WTC11 (cell line): ENCODE measurements around the gene ZNF516. TPM values are rescaled to one million over a fixed set of nuclear protein-coding genes. Genes with fewer than 3 reads are reported as not detected.

Experiments
- ATAC-seq: fragments of 200-7000 bp; cut with Tn5 transposase; 2 replicates; pipeline ENCODE4 v1.10.0; 2021; ENCODE audit warnings: mild to moderate bottlenecking, moderate library complexity
- CTCF ChIA-PET: fragments of 300-600 bp; sonication (Branson Sonifier 250); formaldehyde crosslinking; loops from one replicate; lab custom pipeline; 2021; ENCODE audit warnings: antibody characterized with exemption; lab: Charles Lee
- POLR2A ChIA-PET: fragments of 350-600 bp; sonication (Branson Sonifier 250); formaldehyde crosslinking; loops from one replicate; lab custom pipeline; 2021; ENCODE audit warnings: antibody characterized with exemption; lab: Charles Lee
- DNase-seq: peaks from one replicate; pipeline ENCODE4 v3.0.0; 2021; ENCODE audit warnings: low spot score
- H3K27ac Mint-ChIP-seq: 2 replicates; pipeline ENCODE4 v1.8.0; 2021; ENCODE audit warnings: mixed read lengths
- H3K27me3 Mint-ChIP-seq: 2 replicates; pipeline ENCODE4 v1.8.0; 2021; ENCODE audit warnings: low read depth, mild to moderate bottlenecking, moderate library complexity, mixed read lengths
- H3K36me3 Mint-ChIP-seq: 2 replicates; pipeline ENCODE4 v1.8.0; 2021; ENCODE audit warnings: mixed read lengths
- H3K4me1 Mint-ChIP-seq: 2 replicates; pipeline ENCODE4 v1.8.0; 2022; ENCODE audit warnings: mixed read lengths
- H3K4me3 Mint-ChIP-seq: 2 replicates; pipeline ENCODE4 v1.8.0; 2021; ENCODE audit warnings: mild to moderate bottlenecking, moderate library complexity, mixed read lengths
- H3K9me3 Mint-ChIP-seq: 2 replicates; pipeline ENCODE4 v1.8.0; 2021; ENCODE audit warnings: mixed read lengths
- ETV6 ChIP-seq: sonication (generic); formaldehyde crosslinking; IDR thresholded peaks from 2 replicates; pipeline ENCODE4 v1.8.1; 2022; ENCODE audit warnings: mild to moderate bottlenecking, missing genetic modification reagents
- FOXJ3 ChIP-seq: sonication (generic); formaldehyde crosslinking; IDR thresholded peaks from 2 replicates; pipeline ENCODE4 v1.9.0; 2021; ENCODE audit warnings: missing genetic modification reagents, mild to moderate bottlenecking, borderline replicate concordance
- FOXK1 ChIP-seq: sonication (generic); formaldehyde crosslinking; IDR thresholded peaks from 2 replicates; pipeline ENCODE4 v1.8.0; 2022; ENCODE audit warnings: mild to moderate bottlenecking, moderate library complexity, missing genetic modification reagents
- GRHL2 ChIP-seq: fragments of 250-450 bp; sonication (Bioruptor Pico); IDR thresholded peaks from 2 replicates; pipeline ENCODE4 v1.8.0; 2022; ENCODE audit warnings: mild to moderate bottlenecking, moderate library complexity; ENCODE audit not compliant: insufficient replicate concordance, severe bottlenecking
- GTF2I ChIP-seq: fragments of 250-450 bp; sonication (Bioruptor Pico); conservative IDR thresholded peaks from 2 replicates; pipeline ENCODE4 v1.4.0; 2021; ENCODE audit warnings: mild to moderate bottlenecking
- HMGA2 ChIP-seq: fragments of 250-450 bp; sonication (Bioruptor Pico); IDR thresholded peaks from 2 replicates; pipeline ENCODE4 v1.4.0; 2021; ENCODE audit warnings: mild to moderate bottlenecking, moderate library complexity
- HMGXB4 ChIP-seq: sonication (generic); formaldehyde crosslinking; IDR thresholded peaks from 2 replicates; pipeline ENCODE4 v1.8.1; 2023; ENCODE audit warnings: mild to moderate bottlenecking, moderate library complexity, missing genetic modification reagents
- IRF1 ChIP-seq: sonication (generic); formaldehyde crosslinking; IDR thresholded peaks from 2 replicates; pipeline ENCODE4 v1.8.0; 2023; ENCODE audit warnings: missing genetic modification reagents
- NR3C1 ChIP-seq: sonication (generic); formaldehyde crosslinking; conservative IDR thresholded peaks from 2 replicates; pipeline ENCODE4 v1.8.1; 2023; ENCODE audit warnings: low read depth, mild to moderate bottlenecking, missing genetic modification reagents
- RELA ChIP-seq: sonication (generic); formaldehyde crosslinking; IDR thresholded peaks from 2 replicates; pipeline ENCODE4 v1.8.1; 2022; ENCODE audit warnings: missing genetic modification reagents, mild to moderate bottlenecking, borderline replicate concordance
- SP1 ChIP-seq: sonication (generic); formaldehyde crosslinking; conservative IDR thresholded peaks from 2 replicates; pipeline ENCODE4 v1.8.1; 2022; ENCODE audit warnings: missing genetic modification reagents
- TCF7 ChIP-seq: sonication (generic); formaldehyde crosslinking; IDR thresholded peaks from 2 replicates; pipeline ENCODE4 v1.8.0; 2022; ENCODE audit warnings: mild to moderate bottlenecking, low read depth, missing genetic modification reagents, moderate library complexity
- TP53 ChIP-seq: sonication (generic); formaldehyde crosslinking; IDR thresholded peaks from 2 replicates; pipeline ENCODE4 v1.8.1; 2023; ENCODE audit warnings: mild to moderate bottlenecking, missing genetic modification reagents
- ZNF121 ChIP-seq: sonication (generic); formaldehyde crosslinking; IDR thresholded peaks from 2 replicates; pipeline ENCODE4 v1.8.0; 2023; ENCODE audit warnings: missing genetic modification reagents
- ZNF138 ChIP-seq: sonication (generic); formaldehyde crosslinking; conservative IDR thresholded peaks from 2 replicates; pipeline ENCODE4 v1.8.1; 2022; ENCODE audit warnings: mild to moderate bottlenecking, moderate library complexity, missing genetic modification reagents
- ZNF263 ChIP-seq: sonication (generic); formaldehyde crosslinking; IDR thresholded peaks from 2 replicates; pipeline ENCODE4 v1.8.1; 2022; ENCODE audit warnings: low read depth, mild to moderate bottlenecking, moderate library complexity, missing genetic modification reagents
- ZNF317 ChIP-seq: sonication (generic); formaldehyde crosslinking; IDR thresholded peaks from 2 replicates; pipeline ENCODE4 v1.8.1; 2023; ENCODE audit warnings: low read depth, mild to moderate bottlenecking, moderate library complexity, missing genetic modification reagents, borderline replicate concordance
- ZNF512 ChIP-seq: sonication (generic); formaldehyde crosslinking; IDR thresholded peaks from 2 replicates; pipeline ENCODE4 v1.8.1; 2022; ENCODE audit warnings: missing genetic modification reagents, borderline replicate concordance
- ZNF671 ChIP-seq: fragments of 250-450 bp; sonication (Bioruptor Pico); IDR thresholded peaks from 2 replicates; pipeline ENCODE4 v1.8.0; 2021; ENCODE audit warnings: mild to moderate bottlenecking
- ZSCAN18 ChIP-seq: fragments of 250-450 bp; sonication (Bioruptor Pico); IDR thresholded peaks from 2 replicates; pipeline ENCODE4 v2.1.2; 2022; ENCODE audit warnings: mild to moderate bottlenecking, moderate library complexity
- total RNA-seq: library from RNA; stranded (reverse); gene quantifications from 3 replicates; pipeline ENCODE4 v1.2.3, GENCODE V29; 2021
- TF ChIP-seq, protein P1 (sequence below): sonication (generic); formaldehyde crosslinking; conservative IDR thresholded peaks from 2 replicates; pipeline ENCODE4 v1.8.1; 2022; ENCODE audit warnings: mild to moderate bottlenecking, missing genetic modification reagents

The ZNF516 gene
- total RNA-seq, 1 experiment from 2014 or later = 58.6 TPM

DNA sequence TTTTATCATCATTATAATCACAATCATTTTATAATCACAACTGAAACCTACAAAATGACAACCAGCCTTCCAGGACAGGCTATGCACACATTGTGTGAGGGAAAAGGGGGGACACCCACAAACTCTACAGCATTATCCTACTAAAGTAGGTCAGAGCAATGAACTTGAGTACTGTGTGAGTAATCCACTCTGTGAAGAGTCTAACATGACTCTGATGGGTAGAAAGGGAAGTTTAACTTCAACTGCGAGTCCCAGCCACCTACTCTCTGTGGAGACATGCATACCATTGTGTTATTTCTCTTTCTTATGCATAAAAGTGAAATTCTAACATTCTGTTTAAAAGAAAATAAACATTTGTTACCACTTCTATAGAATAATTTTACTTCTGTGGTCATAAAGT lies 177.9 kb downstream of the ZNF516 start:
- CTCF ChIA-PET = interaction anchor here (0.6 to 4.2 kb wide), 2 partner anchors 10 to 393 kb away, joined by 3 to 30 read pairs; no protein-coding TSS in a partner anchor
- DNase-seq (no peak), ATAC-seq (no peak)
- H3K4me3 Mint-ChIP-seq = no peak overlapping the region
- no peaks in the 10 kb centered on the region for H3K27me3 Mint-ChIP-seq
- POLR2A ChIA-PET = interaction anchor here (1.1 kb wide), 1 partner anchor 11 kb away, joined by 3 read pairs; no protein-coding TSS in a partner anchor
- TF ChIP-seq FOXK1 = no peak
- no peak for TF ChIP-seq ZNF263
- no peak for TF ChIP-seq ZNF671
- TF ChIP-seq TP53 (CRISPR knock-in tag) = no peak
- no peak for TF ChIP-seq GRHL2 (CRISPR knock-in tag)
- no peak for TF ChIP-seq HMGA2
- no peak for TF ChIP-seq ZNF512
- TF ChIP-seq ZNF138 (CRISPR knock-in tag) = no peak
- TF ChIP-seq, protein P1, sequence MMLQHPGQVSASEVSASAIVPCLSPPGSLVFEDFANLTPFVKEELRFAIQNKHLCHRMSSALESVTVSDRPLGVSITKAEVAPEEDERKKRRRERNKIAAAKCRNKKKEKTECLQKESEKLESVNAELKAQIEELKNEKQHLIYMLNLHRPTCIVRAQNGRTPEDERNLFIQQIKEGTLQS (CRISPR knock-in tag) = no peak
- TF ChIP-seq GTF2I = no peak
- TF ChIP-seq RELA = no peak
- TF ChIP-seq IRF1 = no peak
- no peak for TF ChIP-seq FOXJ3 (CRISPR knock-in tag)
- TF ChIP-seq ZNF121 (CRISPR knock-in tag) = no peak
- H3K36me3 Mint-ChIP-seq = no peaks in the 10 kb centered on the region
- H3K9me3 Mint-ChIP-seq = no peaks in the 10 kb centered on the region
- no peak overlapping the region for H3K27ac Mint-ChIP-seq
- peaks cover 44% of the 10 kb centered on the region for H3K4me1 Mint-ChIP-seq

GRCh38 chr18:76315722-76316230 lies 179.3 kb downstream of the ZNF516 start:
- TF ChIP-seq ETV6 (CRISPR knock-in tag) (no peak), TCF7 (CRISPR knock-in tag) (no peak), SP1 (no peak), ZSCAN18 (CRISPR knock-in tag) (no peak), HMGXB4 (CRISPR knock-in tag) (no peak), ZNF317 (no peak), NR3C1 (CRISPR knock-in tag) (no peak)
- ChIA-PET CTCF (interaction anchor here (4.2 kb wide), 1 partner anchor 9 kb away, joined by 30 read pairs; no protein-coding TSS in a partner anchor), POLR2A (interaction anchor here (1.1 kb wide), 1 partner anchor 9 kb away, joined by 3 read pairs; no protein-coding TSS in a partner anchor)
- ATAC-seq (no peak), DNase-seq (no peak)
- Mint-ChIP-seq H3K4me3 (no peak overlapping the region), H3K9me3 (no peaks in the 10 kb centered on the region), H3K4me1 (peaks cover 44% of the 10 kb centered on the region), H3K27ac (no peak overlapping the region), H3K36me3 (no peaks in the 10 kb centered on the region), H3K27me3 (no peaks in the 10 kb centered on the region)
